ENCODE results near the gene SC5D. TPM values are rescaled to one million over a fixed set of nuclear protein-coding genes. Genes with fewer than 3 reads are reported as not detected.
A peak's percentile ranks its signal among the peaks of the same experiment; 100 is the strongest.

Gene SC5D
- total RNA-seq, 1 experiment from 2014 or later: 79.2 TPM

DNA sequence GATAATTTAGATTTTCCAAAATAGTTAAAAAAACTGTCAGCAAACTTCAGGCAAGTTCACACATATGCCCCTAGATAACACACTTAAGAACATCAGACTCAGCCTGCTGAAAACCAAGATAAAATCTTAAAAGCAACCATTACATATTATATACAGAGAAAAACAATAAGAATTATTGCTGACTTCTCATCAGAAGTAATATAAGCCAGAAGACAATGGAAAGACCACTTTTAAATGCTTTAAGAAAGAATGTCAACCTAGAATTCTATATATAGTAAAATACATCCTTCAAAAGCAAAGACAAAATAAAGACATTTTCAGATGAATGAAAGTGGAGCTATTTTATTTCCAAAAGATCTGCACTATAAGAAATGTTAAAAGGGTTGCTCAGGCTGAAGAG lies 37.8 kb upstream of the SC5D start:
- no peak overlapping the region for H3K27ac Mint-ChIP-seq
- H3K4me3 Mint-ChIP-seq: no peak overlapping the region
- no peak for DNase-seq (ENCODE audit: low spot score)
- peaks cover 22% of the 10 kb centered on the region for H3K9me3 Mint-ChIP-seq
- TF ChIP-seq, protein P1, sequence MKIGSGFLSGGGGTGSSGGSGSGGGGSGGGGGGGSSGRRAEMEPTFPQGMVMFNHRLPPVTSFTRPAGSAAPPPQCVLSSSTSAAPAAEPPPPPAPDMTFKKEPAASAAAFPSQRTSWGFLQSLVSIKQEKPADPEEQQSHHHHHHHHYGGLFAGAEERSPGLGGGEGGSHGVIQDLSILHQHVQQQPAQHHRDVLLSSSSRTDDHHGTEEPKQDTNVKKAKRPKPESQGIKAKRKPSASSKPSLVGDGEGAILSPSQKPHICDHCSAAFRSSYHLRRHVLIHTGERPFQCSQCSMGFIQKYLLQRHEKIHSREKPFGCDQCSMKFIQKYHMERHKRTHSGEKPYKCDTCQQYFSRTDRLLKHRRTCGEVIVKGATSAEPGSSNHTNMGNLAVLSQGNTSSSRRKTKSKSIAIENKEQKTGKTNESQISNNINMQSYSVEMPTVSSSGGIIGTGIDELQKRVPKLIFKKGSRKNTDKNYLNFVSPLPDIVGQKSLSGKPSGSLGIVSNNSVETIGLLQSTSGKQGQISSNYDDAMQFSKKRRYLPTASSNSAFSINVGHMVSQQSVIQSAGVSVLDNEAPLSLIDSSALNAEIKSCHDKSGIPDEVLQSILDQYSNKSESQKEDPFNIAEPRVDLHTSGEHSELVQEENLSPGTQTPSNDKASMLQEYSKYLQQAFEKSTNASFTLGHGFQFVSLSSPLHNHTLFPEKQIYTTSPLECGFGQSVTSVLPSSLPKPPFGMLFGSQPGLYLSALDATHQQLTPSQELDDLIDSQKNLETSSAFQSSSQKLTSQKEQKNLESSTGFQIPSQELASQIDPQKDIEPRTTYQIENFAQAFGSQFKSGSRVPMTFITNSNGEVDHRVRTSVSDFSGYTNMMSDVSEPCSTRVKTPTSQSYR (CRISPR knock-in tag; IDR thresholded peaks at IDR 0.05): no peak
- TF ChIP-seq PRDM15 (CRISPR knock-in tag; IDR thresholded peaks at IDR 0.05) (no peak), IRF2 (CRISPR knock-in tag; IDR thresholded peaks at IDR 0.05; ENCODE audit: borderline replicate concordance, low read depth) (no peak), ZNF317 (CRISPR knock-in tag; IDR thresholded peaks at IDR 0.05; ENCODE audit: borderline replicate concordance, low read depth) (peak; percentile 86; the same call in 1 of the 2 replicates), FOXK1 (CRISPR knock-in tag; IDR thresholded peaks at IDR 0.05) (no peak), HMGA2 (CRISPR knock-in tag; IDR thresholded peaks at IDR 0.05) (no peak)
- TF ChIP-seq, protein P2, sequence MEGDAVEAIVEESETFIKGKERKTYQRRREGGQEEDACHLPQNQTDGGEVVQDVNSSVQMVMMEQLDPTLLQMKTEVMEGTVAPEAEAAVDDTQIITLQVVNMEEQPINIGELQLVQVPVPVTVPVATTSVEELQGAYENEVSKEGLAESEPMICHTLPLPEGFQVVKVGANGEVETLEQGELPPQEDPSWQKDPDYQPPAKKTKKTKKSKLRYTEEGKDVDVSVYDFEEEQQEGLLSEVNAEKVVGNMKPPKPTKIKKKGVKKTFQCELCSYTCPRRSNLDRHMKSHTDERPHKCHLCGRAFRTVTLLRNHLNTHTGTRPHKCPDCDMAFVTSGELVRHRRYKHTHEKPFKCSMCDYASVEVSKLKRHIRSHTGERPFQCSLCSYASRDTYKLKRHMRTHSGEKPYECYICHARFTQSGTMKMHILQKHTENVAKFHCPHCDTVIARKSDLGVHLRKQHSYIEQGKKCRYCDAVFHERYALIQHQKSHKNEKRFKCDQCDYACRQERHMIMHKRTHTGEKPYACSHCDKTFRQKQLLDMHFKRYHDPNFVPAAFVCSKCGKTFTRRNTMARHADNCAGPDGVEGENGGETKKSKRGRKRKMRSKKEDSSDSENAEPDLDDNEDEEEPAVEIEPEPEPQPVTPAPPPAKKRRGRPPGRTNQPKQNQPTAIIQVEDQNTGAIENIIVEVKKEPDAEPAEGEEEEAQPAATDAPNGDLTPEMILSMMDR (IDR thresholded peaks at IDR 0.05): no peak
- ChIA-PET CTCF (interaction anchor here (0.9 kb wide), 1 partner anchor 60 kb away, joined by 3 read pairs; no protein-coding TSS in a partner anchor), POLR2A (no interaction called here)
- H3K36me3 Mint-ChIP-seq: peaks cover 15% of the 10 kb centered on the region
- H3K27me3 Mint-ChIP-seq (ENCODE audit: low read depth): no peaks in the 10 kb centered on the region
- peaks cover 33% of the 10 kb centered on the region for H3K4me1 Mint-ChIP-seq
- no peak for ATAC-seq

DNA sequence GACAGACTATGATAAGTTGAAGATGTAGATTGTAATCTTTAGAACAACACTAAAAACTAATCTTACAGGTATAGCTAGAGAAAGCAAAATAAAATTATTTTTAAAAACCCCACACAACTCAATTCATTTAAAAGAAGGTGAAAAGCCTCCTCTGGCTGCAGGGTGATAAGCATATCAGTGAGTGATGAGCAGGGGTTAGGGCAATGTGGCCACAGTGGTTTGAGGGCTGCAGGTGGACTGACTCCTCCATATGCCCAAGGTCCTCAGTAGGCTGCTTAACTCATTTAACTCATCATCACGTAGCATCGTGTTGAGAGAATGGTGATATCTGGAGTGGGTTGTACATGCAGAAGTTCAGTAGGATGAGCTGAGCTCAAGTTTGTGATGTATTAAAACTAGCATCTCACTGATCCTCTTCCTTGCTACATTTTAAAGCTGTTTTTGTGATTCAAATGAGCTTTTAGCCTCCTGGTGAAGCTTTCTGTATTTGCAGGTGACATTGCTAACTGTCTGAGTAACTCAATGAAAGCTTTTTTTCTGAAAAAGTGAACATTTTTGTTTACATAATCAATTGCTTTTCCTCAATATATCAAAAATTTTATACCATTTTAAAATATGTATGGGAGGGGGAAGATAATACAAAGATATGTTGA lies 37.0 kb upstream of the SC5D start:
- Mint-ChIP-seq H3K9me3 (peaks cover 22% of the 10 kb centered on the region), H3K36me3 (peaks cover 15% of the 10 kb centered on the region), H3K4me1 (peaks cover 27% of the 10 kb centered on the region), H3K27me3 (ENCODE audit: low read depth) (no peaks in the 10 kb centered on the region), H3K4me3 (no peak overlapping the region), H3K27ac (peak overlapping the region; percentile 49; the same call in 1 of the 2 replicates)
- POLR2A ChIA-PET: no interaction called here
- DNase-seq (ENCODE audit: low spot score) (no peak), ATAC-seq (peak; percentile 80)
- no peak for TF ChIP-seq HMGA2 (CRISPR knock-in tag; IDR thresholded peaks at IDR 0.05)
- TF ChIP-seq JAZF1 (CRISPR knock-in tag; IDR thresholded peaks at IDR 0.05): no peak
- TF ChIP-seq, protein P3, sequence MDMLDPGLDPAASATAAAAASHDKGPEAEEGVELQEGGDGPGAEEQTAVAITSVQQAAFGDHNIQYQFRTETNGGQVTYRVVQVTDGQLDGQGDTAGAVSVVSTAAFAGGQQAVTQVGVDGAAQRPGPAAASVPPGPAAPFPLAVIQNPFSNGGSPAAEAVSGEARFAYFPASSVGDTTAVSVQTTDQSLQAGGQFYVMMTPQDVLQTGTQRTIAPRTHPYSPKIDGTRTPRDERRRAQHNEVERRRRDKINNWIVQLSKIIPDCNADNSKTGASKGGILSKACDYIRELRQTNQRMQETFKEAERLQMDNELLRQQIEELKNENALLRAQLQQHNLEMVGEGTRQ (CRISPR knock-in tag; IDR thresholded peaks at IDR 0.05): no peak
- TF ChIP-seq ATF3 (CRISPR knock-in tag; conservative IDR thresholded peaks at IDR 0.05): no peak
- TF ChIP-seq IRF2 (CRISPR knock-in tag; IDR thresholded peaks at IDR 0.05; ENCODE audit: borderline replicate concordance, low read depth): no peak
- no peak for TF ChIP-seq ETV6 (CRISPR knock-in tag; IDR thresholded peaks at IDR 0.05)
- no peak for TF ChIP-seq PRDM15 (CRISPR knock-in tag; IDR thresholded peaks at IDR 0.05)
- TF ChIP-seq, protein P1 (CRISPR knock-in tag; IDR thresholded peaks at IDR 0.05): no peak
- TF ChIP-seq E2F4 (CRISPR knock-in tag; IDR thresholded peaks at IDR 0.05; ENCODE audit: borderline replicate concordance, low read depth): no peak
- CTCF ChIA-PET: interaction anchor here (0.7 to 1.0 kb wide), 7 partner anchors 9 to 326 kb away, joined by 3 to 6 read pairs (median 3); partner anchors contain the start of gene SC5D
